Measurements from ENCODE around the gene PHKG2.

PHKG2 gene

DNA sequence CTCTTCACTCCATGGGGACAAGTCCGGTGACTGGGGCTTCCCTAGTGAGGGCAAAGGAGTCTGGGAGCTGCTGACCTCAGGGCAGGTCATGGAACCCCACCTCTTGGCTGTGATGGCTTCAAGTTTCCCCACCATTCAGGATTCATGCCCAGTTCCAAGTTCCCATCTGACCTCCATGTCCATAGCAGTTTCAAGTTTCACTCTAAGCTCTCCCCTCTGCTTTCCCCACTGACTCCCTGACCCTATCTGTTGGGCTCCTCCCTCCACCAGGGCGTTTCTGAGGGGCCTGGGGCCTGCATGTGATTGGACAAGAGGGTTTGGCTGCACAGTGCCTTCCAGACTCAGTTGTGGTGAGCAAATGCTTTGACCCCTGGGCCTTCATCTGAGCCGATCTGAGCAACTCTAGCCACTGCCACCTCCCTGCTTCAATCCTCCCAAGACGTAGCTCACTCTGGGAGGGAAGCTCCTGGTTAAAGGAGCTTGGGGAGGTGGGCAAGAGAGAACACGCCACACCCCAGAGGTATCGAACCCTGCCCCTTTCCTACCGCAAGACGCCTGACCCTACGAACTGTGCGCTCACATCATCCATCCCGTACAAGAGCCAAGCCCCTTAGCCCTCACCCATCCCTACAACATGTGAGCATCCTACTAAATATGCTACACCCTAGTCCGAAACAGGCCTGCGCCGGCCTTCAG is 30.5 kb downstream of the PHKG2 start:
- TF ChIP-seq, protein P1, sequence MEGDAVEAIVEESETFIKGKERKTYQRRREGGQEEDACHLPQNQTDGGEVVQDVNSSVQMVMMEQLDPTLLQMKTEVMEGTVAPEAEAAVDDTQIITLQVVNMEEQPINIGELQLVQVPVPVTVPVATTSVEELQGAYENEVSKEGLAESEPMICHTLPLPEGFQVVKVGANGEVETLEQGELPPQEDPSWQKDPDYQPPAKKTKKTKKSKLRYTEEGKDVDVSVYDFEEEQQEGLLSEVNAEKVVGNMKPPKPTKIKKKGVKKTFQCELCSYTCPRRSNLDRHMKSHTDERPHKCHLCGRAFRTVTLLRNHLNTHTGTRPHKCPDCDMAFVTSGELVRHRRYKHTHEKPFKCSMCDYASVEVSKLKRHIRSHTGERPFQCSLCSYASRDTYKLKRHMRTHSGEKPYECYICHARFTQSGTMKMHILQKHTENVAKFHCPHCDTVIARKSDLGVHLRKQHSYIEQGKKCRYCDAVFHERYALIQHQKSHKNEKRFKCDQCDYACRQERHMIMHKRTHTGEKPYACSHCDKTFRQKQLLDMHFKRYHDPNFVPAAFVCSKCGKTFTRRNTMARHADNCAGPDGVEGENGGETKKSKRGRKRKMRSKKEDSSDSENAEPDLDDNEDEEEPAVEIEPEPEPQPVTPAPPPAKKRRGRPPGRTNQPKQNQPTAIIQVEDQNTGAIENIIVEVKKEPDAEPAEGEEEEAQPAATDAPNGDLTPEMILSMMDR (IDR thresholded peaks at IDR 0.05; ENCODE audit: low read depth, low read length, missing control alignments) = no peak
- H3K4me3 ChIP-seq (replicated peaks; ENCODE audit: low read depth, low read length) = no peak overlapping the region
- no peak for DNase-seq (ENCODE audit: extremely low read depth, low read depth)

DNA sequence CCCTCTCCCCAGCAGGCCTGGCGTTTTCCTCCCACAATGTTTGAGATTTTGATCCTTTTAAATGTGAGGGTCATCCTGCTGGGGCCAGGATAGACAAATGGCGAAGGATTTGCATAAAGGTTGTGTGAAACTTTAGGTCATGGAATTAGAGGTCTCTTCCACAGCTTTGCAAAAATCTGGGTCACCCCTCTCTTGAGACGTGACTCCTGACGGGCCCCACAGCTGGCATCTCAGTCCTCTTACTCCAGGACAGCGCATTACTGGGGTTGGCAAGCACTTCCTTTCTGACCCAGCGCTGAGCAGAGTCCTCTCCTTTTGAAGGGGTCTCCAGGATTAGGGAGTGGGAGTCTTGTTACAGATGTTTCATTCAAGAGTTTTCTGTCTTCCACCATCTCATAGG is 31.4 kb downstream of the PHKG2 start:
- no peak for DNase-seq (ENCODE audit: extremely low read depth, low read depth)
- no peak overlapping the region for H3K4me3 ChIP-seq (replicated peaks; ENCODE audit: low read depth, low read length)
- TF ChIP-seq, protein P1 (IDR thresholded peaks at IDR 0.05; ENCODE audit: low read depth, low read length, missing control alignments) = no peak

DNA sequence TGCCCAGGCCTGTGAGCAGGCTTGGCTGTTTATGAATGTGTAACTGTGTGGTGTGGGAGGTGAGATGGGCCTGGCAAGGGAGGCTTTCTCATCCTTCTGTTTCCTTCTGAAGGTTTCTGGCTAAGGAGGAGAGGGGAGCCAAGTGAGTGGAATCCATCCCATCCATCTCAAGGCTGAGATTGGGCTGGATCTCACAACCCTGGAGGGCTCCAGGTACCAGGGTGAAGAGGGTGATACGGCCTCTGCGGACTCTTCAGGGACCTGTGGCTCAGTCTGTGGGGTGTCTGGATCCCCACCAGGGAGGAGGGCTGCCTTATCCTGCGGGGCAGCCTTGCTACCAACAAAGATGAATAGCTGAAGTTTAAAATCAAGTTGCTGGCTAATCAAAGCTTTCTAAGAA is 31.8 kb downstream of the PHKG2 start:
- DNase-seq (ENCODE audit: extremely low read depth, low read depth) = no peak
- no peak overlapping the region for H3K4me3 ChIP-seq (replicated peaks; ENCODE audit: low read depth, low read length)
- TF ChIP-seq, protein P1 (IDR thresholded peaks at IDR 0.05; ENCODE audit: low read depth, low read length, missing control alignments) = no peak

DNA sequence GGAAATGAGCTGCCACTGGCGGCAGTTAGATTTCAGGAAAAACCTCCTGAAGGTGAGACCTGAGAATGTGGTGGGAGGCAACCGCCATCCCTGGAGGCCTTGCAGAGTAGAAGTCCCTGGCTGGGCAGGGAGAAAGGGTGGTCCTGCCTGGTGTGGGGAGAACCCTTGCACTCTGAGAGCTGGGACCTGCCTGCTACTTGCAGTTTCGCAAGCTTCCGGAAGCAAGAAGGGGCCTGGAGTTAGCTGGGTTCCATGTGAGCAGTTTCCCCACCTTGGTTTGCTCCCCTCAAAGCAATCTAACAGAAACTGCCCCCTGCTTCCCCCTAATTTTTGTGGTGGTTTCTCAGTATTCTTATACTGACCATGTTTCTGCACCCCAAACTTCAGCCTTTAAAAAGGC is 32.3 kb downstream of the PHKG2 start:
- TF ChIP-seq, protein P1 (IDR thresholded peaks at IDR 0.05; ENCODE audit: low read depth, low read length, missing control alignments) = no peak
- H3K4me3 ChIP-seq (replicated peaks; ENCODE audit: low read depth, low read length) = no peak overlapping the region
- no peak for DNase-seq (ENCODE audit: extremely low read depth, low read depth)

DNA sequence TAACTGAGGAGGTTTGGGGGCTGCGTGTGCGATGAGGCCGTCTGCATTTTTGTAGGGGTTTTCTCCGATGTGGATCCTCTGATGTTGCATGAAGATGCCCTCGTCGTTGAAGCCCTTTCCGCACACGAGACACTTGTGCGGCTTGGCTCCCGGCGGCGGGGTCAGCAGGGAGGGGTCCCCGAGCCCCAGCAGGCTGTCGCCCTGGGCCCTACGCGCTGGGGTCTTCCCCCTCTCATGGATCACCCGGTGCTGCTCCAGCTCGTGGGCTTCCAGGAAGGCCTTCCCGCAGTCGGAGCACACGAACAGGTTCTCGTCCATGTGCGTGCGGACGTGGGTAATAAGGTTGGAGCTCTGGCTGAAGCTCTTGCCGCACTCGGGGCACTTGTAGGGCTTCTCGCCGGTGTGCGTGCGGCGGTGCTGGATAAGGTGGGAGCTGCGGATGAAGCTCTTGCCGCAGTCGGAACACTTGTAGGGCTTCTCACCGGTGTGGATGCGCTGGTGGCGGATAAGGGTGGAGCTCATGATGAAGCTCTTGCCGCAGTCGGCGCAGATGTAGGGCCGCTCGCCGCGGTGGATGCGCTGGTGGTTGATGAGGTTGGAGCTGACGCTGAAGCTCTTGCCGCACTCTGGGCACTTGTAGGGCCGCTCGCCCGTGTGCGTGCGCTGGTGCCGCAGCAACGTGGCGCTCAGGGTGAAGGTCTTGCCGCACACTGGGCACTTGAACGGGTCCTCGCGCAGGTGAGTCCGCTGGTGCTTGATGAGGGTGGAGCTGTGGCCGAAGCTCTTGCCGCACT is 34.5 kb downstream of the PHKG2 start:
- TF ChIP-seq, protein P1 (IDR thresholded peaks at IDR 0.05; ENCODE audit: low read depth, low read length, missing control alignments) = no peak
- no peak for DNase-seq (ENCODE audit: extremely low read depth, low read depth)
- H3K4me3 ChIP-seq (replicated peaks; ENCODE audit: low read depth, low read length) = no peak overlapping the region

DNA sequence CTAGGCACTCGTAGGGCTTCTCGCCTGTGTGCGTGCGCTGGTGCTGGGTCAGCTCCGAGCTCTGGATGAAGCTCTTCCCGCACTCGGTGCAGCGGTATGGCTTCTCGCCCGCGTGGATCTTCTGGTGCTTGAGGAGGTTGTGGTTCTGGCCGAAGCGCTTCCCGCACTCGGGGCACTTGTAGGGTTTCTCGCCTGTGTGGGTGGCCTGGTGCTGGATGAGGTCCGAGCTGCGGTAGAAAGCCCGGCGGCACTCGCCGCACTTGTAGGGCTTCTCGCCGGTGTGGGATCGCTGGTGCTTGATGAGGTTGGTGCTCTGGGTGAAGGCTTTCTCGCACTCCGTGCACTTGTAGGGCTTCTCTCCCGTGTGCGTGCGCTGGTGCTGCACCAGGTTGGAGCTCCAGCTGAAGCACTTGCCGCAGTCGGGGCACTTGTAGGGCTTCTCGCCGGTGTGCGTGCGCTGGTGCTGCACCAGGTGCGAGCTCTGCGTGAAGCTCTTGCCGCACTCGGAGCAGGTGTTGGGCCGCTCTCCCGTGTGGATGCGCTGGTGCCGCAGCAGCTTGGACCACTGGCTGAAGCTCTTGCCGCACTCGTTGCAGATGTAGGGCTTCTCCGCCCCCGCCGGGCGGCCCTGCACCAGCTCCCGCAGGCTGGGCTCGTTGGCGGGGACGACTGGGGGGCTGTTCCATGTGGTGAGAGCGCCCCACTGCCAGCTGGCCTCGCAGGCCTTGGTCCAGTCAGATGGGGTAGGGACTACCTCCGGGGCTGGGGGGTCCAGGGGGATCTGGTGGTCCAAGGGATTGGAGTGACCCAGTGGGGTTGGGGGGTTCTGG is 35.3 kb downstream of the PHKG2 start:
- no peak for DNase-seq (ENCODE audit: extremely low read depth, low read depth)
- TF ChIP-seq, protein P1 (IDR thresholded peaks at IDR 0.05; ENCODE audit: low read depth, low read length, missing control alignments) = no peak
- H3K4me3 ChIP-seq (replicated peaks; ENCODE audit: low read depth, low read length) = no peak overlapping the region
